ENCODE measurements around the gene DLX3.

Gene DLX3

DNA sequence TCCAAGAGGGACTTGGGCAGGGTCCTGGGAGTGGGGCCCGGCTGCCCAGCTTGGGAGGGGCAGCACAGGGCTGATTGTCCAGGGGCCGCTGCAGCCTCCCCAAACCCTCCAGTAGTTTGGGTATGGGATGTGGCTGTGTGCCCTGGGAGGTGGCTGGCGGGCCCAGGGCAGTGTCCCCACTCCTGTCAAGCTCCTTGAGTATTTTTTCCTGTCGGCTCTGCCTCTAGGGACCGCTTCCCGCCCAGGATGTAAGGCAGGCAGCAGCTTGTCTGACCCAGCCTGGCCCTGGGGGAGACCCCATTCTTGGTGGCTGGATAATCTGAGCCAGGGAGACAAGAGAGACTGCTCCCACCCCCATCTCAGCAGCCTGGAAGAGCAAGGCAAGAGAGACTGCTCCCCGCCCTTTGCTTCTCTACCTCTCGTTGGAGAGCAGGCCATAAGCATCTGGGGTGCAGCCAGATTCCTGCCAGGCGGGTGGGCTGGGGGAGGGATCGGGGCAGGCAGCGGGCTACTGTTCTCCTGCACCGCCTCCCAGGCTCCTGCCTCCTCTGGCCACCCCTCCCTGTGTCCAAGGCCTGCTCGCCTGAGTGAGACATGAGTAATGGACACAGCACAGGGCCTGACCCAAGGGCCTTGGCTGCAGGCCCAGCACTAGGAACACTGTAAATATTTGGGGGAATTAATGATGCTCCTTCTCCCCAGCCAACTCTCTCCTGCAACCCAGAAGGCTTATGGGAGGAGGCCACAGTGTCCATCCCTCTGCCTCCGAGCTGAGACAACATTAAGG is 42.5 kb upstream of the DLX3 start:
- H3K36me3 ChIP-seq: no peaks in the 10 kb centered on the region
- no peak overlapping the region for H3K4me3 ChIP-seq (ENCODE audit: low read depth, low read length)
- no peaks in the 10 kb centered on the region for H3K4me1 ChIP-seq
- DNase-seq: no peak
- H3K9me3 ChIP-seq: no peaks in the 10 kb centered on the region
- H3K27me3 ChIP-seq: no peaks in the 10 kb centered on the region
- TF ChIP-seq, protein P1, sequence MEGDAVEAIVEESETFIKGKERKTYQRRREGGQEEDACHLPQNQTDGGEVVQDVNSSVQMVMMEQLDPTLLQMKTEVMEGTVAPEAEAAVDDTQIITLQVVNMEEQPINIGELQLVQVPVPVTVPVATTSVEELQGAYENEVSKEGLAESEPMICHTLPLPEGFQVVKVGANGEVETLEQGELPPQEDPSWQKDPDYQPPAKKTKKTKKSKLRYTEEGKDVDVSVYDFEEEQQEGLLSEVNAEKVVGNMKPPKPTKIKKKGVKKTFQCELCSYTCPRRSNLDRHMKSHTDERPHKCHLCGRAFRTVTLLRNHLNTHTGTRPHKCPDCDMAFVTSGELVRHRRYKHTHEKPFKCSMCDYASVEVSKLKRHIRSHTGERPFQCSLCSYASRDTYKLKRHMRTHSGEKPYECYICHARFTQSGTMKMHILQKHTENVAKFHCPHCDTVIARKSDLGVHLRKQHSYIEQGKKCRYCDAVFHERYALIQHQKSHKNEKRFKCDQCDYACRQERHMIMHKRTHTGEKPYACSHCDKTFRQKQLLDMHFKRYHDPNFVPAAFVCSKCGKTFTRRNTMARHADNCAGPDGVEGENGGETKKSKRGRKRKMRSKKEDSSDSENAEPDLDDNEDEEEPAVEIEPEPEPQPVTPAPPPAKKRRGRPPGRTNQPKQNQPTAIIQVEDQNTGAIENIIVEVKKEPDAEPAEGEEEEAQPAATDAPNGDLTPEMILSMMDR (IDR thresholded peaks at IDR 0.05; ENCODE audit: low read depth, low read length): no peak

DNA sequence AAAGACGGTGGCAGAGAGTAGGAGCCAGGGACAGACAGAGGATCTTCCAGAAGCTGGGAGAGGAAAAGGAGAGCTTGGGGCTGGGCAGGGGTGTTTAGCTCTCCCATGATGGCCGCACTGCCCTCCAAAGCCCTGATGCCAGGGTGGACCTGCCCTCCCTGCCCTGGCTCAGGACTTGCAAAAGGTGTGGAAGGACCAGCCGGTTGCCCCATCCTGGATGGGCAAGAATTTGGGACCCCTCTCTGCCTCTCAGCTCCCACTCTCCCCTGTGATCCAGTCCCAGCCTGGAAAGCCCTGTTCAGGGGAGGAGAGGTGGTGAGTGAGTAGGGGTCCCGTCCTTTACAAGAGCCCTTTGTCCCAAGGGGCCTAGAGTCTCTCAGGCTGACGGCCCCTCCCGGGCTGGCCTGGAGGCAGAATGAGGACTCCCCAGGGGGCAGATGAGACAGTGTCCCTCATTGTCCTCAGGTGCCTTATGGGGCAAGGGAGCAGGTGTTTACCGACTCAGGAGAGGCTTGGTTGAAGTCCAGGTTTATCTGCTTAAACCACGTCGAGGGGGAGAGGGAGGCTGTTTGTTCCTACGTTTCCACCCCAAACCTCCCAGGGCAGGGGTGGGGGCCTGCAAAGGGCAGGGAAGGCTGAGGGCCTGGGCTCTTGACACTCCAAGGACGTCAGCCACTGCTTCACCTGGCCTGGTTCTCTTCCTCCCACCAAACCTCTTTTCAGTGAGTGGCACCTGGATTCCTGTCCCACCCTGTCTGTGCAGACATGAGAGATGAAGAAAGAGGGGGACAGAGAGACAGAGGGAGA is 41.6 kb upstream of the DLX3 start:
- no peak for DNase-seq
- no peaks in the 10 kb centered on the region for H3K4me1 ChIP-seq
- no peaks in the 10 kb centered on the region for H3K36me3 ChIP-seq
- H3K4me3 ChIP-seq (ENCODE audit: low read depth, low read length): no peak overlapping the region
- H3K9me3 ChIP-seq: no peaks in the 10 kb centered on the region
- H3K27me3 ChIP-seq: no peaks in the 10 kb centered on the region
- TF ChIP-seq, protein P1 (IDR thresholded peaks at IDR 0.05; ENCODE audit: low read depth, low read length): no peak

DNA sequence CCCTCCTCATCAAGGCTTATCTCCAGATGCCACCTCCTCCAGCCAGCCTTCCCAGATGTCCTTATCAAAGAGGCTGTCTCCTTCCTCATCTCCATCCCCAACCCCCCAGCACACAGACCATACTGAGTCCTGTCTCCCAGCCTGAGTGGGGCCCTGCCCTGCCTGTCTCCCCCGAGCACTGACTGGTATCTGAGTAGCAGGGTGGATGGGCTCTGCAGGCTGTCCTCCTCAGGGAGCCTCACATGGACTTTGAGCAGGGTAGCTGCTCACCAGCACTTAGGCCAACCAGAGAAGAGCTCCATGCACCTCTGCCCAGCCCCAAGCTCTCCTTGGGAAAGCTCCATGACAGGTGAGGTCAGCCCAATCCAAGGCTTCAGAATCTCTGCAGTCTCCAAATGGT is 40.9 kb upstream of the DLX3 start:
- no peak overlapping the region for H3K4me3 ChIP-seq (ENCODE audit: low read depth, low read length)
- no peaks in the 10 kb centered on the region for H3K36me3 ChIP-seq
- H3K27me3 ChIP-seq: no peaks in the 10 kb centered on the region
- no peaks in the 10 kb centered on the region for H3K4me1 ChIP-seq
- no peak for DNase-seq
- H3K9me3 ChIP-seq: no peaks in the 10 kb centered on the region
- TF ChIP-seq, protein P1 (IDR thresholded peaks at IDR 0.05; ENCODE audit: low read depth, low read length): no peak

DNA sequence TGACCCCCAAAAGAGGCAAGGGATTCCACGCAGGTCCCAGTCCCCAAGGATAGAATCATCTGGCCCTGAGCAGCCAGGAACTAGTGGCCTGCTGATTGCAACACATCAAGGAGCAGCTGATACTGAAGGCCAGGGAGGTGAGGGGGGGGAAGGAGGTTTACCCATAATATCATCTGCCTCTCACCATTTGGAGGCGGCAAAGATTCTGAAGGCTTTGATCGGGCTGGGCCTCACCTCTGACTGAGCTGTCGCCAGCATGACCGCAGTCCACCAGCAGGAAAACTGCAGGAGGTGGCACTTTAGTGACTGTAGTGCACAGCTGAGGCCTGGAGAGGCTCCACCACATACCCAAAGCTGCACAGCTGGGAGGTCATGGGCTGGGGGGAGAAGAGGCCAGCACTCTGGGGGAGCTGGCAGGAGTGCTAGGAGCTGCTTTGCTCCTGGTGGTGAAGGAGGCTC is 40.4 kb upstream of the DLX3 start:
- TF ChIP-seq, protein P1 (IDR thresholded peaks at IDR 0.05; ENCODE audit: low read depth, low read length): no peak
- DNase-seq: no peak

DNA sequence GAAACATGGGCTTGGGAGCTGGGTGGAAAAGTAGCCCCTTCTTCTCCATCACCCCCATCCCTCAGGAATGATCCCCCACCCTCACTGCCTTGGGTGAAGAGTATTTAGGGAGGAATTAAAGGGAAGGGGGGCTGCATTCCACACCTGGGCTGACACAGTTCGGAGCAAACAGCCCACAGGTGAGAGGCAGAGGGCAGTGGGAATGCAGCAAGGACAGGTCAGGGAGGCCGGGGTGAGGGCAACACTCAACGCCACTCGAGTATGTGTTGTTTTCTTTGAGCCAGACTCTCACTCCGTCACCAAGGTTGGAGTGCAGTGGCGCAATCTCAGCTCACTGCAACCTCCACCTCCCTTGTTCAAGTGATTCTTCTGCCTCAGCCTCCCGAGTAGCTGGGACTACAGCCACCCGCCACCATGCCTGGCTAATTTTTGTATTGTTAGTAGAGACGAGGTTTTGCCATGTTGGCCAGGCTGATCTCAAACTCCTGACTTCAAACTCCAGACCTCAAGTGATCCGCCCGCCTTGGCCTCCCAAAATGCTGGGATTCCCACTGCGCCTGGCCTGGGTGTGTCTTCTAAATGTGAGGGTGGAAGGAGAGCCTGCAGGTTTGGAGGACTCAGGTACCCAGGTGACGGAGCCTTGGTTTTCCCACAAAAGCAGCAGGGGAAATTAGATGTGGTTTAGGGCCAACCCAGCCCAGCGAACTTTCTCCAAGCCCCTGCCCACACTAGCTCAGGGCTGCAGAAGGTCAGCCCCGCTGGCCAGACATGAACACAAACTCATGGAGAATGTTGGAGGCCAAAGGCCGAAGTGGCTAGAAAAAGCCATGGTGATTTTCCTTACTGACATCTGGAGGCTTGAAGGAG is 39.7 kb upstream of the DLX3 start:
- Histone ChIP-seq H3K27me3 (no peaks in the 10 kb centered on the region), H3K9me3 (no peaks in the 10 kb centered on the region), H3K4me3 (ENCODE audit: low read depth, low read length) (no peak overlapping the region), H3K36me3 (no peaks in the 10 kb centered on the region), H3K4me1 (no peaks in the 10 kb centered on the region)
- no peak for DNase-seq
- TF ChIP-seq, protein P1 (IDR thresholded peaks at IDR 0.05; ENCODE audit: low read depth, low read length): no peak

More for the DNA sequence above, 40.4 kb upstream of the DLX3 start:
- no peaks in the 10 kb centered on the region for H3K36me3 ChIP-seq
- no peaks in the 10 kb centered on the region for H3K9me3 ChIP-seq
- no peaks in the 10 kb centered on the region for H3K4me1 ChIP-seq
- H3K4me3 ChIP-seq (ENCODE audit: low read depth, low read length): no peak overlapping the region
- no peaks in the 10 kb centered on the region for H3K27me3 ChIP-seq
